ENCODE measurements around the gene OR9Q2. TPM values are rescaled to one million over a fixed set of nuclear protein-coding genes. Genes with fewer than 3 reads are reported as not detected.

The OR9Q2 gene
- total and polyA plus RNA-seq, 2 of the 13 experiments (the other 11 are each of a cell fraction or from before 2014, with no cell fraction given) = not detected

GRCh38 chr11:58165504-58166106 is 23.3 kb upstream of the OR9Q2 start (continued):
- TF ChIP-seq, protein P1, sequence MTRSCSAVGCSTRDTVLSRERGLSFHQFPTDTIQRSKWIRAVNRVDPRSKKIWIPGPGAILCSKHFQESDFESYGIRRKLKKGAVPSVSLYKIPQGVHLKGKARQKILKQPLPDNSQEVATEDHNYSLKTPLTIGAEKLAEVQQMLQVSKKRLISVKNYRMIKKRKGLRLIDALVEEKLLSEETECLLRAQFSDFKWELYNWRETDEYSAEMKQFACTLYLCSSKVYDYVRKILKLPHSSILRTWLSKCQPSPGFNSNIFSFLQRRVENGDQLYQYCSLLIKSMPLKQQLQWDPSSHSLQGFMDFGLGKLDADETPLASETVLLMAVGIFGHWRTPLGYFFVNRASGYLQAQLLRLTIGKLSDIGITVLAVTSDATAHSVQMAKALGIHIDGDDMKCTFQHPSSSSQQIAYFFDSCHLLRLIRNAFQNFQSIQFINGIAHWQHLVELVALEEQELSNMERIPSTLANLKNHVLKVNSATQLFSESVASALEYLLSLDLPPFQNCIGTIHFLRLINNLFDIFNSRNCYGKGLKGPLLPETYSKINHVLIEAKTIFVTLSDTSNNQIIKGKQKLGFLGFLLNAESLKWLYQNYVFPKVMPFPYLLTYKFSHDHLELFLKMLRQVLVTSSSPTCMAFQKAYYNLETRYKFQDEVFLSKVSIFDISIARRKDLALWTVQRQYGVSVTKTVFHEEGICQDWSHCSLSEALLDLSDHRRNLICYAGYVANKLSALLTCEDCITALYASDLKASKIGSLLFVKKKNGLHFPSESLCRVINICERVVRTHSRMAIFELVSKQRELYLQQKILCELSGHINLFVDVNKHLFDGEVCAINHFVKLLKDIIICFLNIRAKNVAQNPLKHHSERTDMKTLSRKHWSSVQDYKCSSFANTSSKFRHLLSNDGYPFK (CRISPR knock-in tag; IDR thresholded peaks at IDR 0.05; ENCODE audit: borderline replicate concordance) = no peak
- TF ChIP-seq ZNF33A (CRISPR knock-in tag; IDR thresholded peaks at IDR 0.05; ENCODE audit: borderline replicate concordance) (no peak), FOXC1 (CRISPR knock-in tag; IDR thresholded peaks at IDR 0.05; ENCODE audit: borderline replicate concordance) (peak; percentile 55; the same call in 1 of the 2 replicates), SKI (IDR thresholded peaks at IDR 0.05; ENCODE audit: partially characterized antibody) (no peak), SOX6 (IDR thresholded peaks at IDR 0.05) (no peak), SOX6 (CRISPR knock-in tag; IDR thresholded peaks at IDR 0.05) (peak; percentile 96), SRF (IDR thresholded peaks at IDR 0.05; ENCODE audit: low read depth, low read length) (no peak), ZNF749 (CRISPR knock-in tag; IDR thresholded peaks at IDR 0.05; ENCODE audit: borderline replicate concordance) (no peak), BCLAF1 (IDR thresholded peaks at IDR 0.05) (no peak), CEBPG (CRISPR knock-in tag; IDR thresholded peaks at IDR 0.05) (peak; percentile 89), POLR2G (IDR thresholded peaks at IDR 0.05; ENCODE audit: low read depth, low read length) (0 out of 2 replicates have a peak, but pooled peaks have one; percentile 34), RCOR2 (CRISPR knock-in tag; IDR thresholded peaks at IDR 0.05) (peak; percentile 83), CSRNP1 (CRISPR knock-in tag; IDR thresholded peaks at IDR 0.05) (0 out of 2 replicates have a peak, but pooled peaks have one; percentile 70), ZNF883 (CRISPR knock-in tag; IDR thresholded peaks at IDR 0.05; ENCODE audit: not compliant biosample characterization) (no peak), ATF5 (CRISPR knock-in tag; IDR thresholded peaks at IDR 0.05; ENCODE audit: low read depth) (no peak), ZNF337 (CRISPR knock-in tag; IDR thresholded peaks at IDR 0.05; ENCODE audit: borderline replicate concordance, low read depth) (no peak)
- TF ChIP-seq, protein P2, sequence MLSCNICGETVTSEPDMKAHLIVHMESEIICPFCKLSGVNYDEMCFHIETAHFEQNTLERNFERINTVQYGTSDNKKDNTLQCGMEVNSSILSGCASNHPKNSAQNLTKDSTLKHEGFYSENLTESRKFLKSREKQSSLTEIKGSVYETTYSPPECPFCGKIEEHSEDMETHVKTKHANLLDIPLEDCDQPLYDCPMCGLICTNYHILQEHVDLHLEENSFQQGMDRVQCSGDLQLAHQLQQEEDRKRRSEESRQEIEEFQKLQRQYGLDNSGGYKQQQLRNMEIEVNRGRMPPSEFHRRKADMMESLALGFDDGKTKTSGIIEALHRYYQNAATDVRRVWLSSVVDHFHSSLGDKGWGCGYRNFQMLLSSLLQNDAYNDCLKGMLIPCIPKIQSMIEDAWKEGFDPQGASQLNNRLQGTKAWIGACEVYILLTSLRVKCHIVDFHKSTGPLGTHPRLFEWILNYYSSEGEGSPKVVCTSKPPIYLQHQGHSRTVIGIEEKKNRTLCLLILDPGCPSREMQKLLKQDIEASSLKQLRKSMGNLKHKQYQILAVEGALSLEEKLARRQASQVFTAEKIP (CRISPR knock-in tag; IDR thresholded peaks at IDR 0.05; ENCODE audit: borderline replicate concordance) = no peak
- TF ChIP-seq, protein P3, sequence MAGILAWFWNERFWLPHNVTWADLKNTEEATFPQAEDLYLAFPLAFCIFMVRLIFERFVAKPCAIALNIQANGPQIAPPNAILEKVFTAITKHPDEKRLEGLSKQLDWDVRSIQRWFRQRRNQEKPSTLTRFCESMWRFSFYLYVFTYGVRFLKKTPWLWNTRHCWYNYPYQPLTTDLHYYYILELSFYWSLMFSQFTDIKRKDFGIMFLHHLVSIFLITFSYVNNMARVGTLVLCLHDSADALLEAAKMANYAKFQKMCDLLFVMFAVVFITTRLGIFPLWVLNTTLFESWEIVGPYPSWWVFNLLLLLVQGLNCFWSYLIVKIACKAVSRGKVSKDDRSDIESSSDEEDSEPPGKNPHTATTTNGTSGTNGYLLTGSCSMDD (CRISPR knock-in tag; IDR thresholded peaks at IDR 0.05) = no peak

All from HepG2 (cell line).